GM23338 (cell line): ENCODE data around the gene ABCC3. TPM values are rescaled to one million over a fixed set of nuclear protein-coding genes. Genes with fewer than 3 reads are reported as not detected.

ENCODE experiments used
- ATAC-seq: fragments of 200-7000 bp; cut with Tn5 transposase; 3 replicates; pipeline ENCODE4 v1.9.1; 2020
- DNase-seq: peaks from one replicate; pipeline ENCODE4 v3.0.0-alpha.2; 2015; ENCODE audit warnings: low spot score
- H2AFZ ChIP-seq: fragments of 200-600 bp; sonication (generic); 2 replicates; pipeline ENCODE4 v1.8.0; 2016; ENCODE audit warnings: antibody characterized with exemption, mild to moderate bottlenecking, moderate library complexity
- H3F3A ChIP-seq: fragments of 200-600 bp; sonication (generic); replicated peaks from 2 replicates; pipeline ENCODE4 v1.8.0; 2017; ENCODE audit warnings: antibody characterized with exemption, mixed run types, low read depth
- H3K27ac ChIP-seq: fragments of 200-600 bp; sonication (generic); 2 replicates; pipeline ENCODE4 v1.6.1; 2016; ENCODE audit warnings: low read depth
- H3K27me3 ChIP-seq: fragments of 200-600 bp; sonication (generic); 2 replicates; pipeline ENCODE4 v1.8.0; 2016; ENCODE audit warnings: mild to moderate bottlenecking, mixed run types, moderate library complexity; ENCODE audit not compliant: insufficient read depth
- H3K36me3 ChIP-seq: fragments of 200-600 bp; sonication (generic); 2 replicates; pipeline ENCODE4 v1.8.0; 2016; ENCODE audit warnings: mild to moderate bottlenecking; ENCODE audit not compliant: insufficient read depth
- H3K4me1 ChIP-seq: fragments of 200-600 bp; sonication (generic); 2 replicates; pipeline ENCODE4 v1.8.0; 2016; ENCODE audit warnings: mild to moderate bottlenecking, moderate library complexity; ENCODE audit not compliant: insufficient read depth
- H3K4me2 ChIP-seq: fragments of 200-600 bp; sonication (generic); 2 replicates; pipeline ENCODE4 v1.7.1; 2017; ENCODE audit warnings: mixed run types
- H3K4me3 ChIP-seq: fragments of 200-600 bp; sonication (generic); 2 replicates; pipeline ENCODE4 v1.6.1; 2016; ENCODE audit warnings: mixed run types
- H3K79me2 ChIP-seq: fragments of 200-600 bp; sonication (generic); replicated peaks from 2 replicates; pipeline ENCODE4 v1.8.0; 2017; ENCODE audit warnings: mild to moderate bottlenecking; ENCODE audit not compliant: insufficient read depth
- H3K9me2 ChIP-seq: fragments of 200-600 bp; sonication (generic); 2 replicates; pipeline ENCODE4 v1.8.0; 2017; ENCODE audit not compliant: insufficient read depth
- H4K20me1 ChIP-seq: fragments of 200-600 bp; sonication (generic); replicated peaks from 2 replicates; pipeline ENCODE4 v1.8.0; 2017; ENCODE audit warnings: mild to moderate bottlenecking; ENCODE audit not compliant: insufficient read depth
- H3K27ac Mint-ChIP-seq: 2 replicates; pipeline ENCODE4 v1.8.0; 2020; ENCODE audit warnings: inconsistent platforms, mild to moderate bottlenecking, moderate library complexity, mixed read lengths
- H3K27me3 Mint-ChIP-seq: 3 replicates; pipeline ENCODE4 v1.8.0; 2022; ENCODE audit warnings: low read depth, mild to moderate bottlenecking, moderate library complexity, mixed read lengths, inconsistent platforms; ENCODE audit not compliant: insufficient read depth, poor library complexity
- H3K36me3 Mint-ChIP-seq: 3 replicates; pipeline ENCODE4 v1.8.0; 2021; ENCODE audit warnings: low read depth, mild to moderate bottlenecking, inconsistent platforms, moderate library complexity, mixed read lengths
- H3K4me1 Mint-ChIP-seq: 3 replicates; pipeline ENCODE4 v1.8.0; 2020; ENCODE audit warnings: mild to moderate bottlenecking, inconsistent platforms, mixed read lengths
- H3K4me3 Mint-ChIP-seq: 3 replicates; pipeline ENCODE4 v1.8.0; 2021; ENCODE audit warnings: moderate library complexity, mild to moderate bottlenecking, inconsistent platforms, mixed read lengths
- H3K9me3 Mint-ChIP-seq: 3 replicates; pipeline ENCODE4 v1.8.0; 2020; ENCODE audit warnings: moderate library complexity, mild to moderate bottlenecking, inconsistent platforms, mixed read lengths
- CREB1 ChIP-seq: fragments of 250-450 bp; sonication (Bioruptor Pico); IDR thresholded peaks from 2 replicates; pipeline ENCODE4 v1.5.0; 2020; ENCODE audit warnings: low read depth, mild to moderate bottlenecking, moderate library complexity
- CTCF ChIP-seq, 2 experiments: fragments of 200-600 bp in 1 of 2; sonication (generic) in 1 of 2; conservative IDR thresholded peaks; 2 replicates each; pipeline versions ENCODE4 v1.5.1 to v1.6.1; 2016 to 2017; ENCODE audit warnings: antibody characterized with exemption in 2 of 2, low read depth in 2 of 2, mild to moderate bottlenecking in 2 of 2, moderate library complexity in 1 of 2
- ETS1 ChIP-seq: IDR thresholded peaks from 2 replicates; pipeline ENCODE4 v1.6.1; 2016; ENCODE audit warnings: antibody characterized with exemption
- EZH2phosphoT487 ChIP-seq: fragments of 200-600 bp; sonication (generic); IDR thresholded peaks from one replicate; pipeline ENCODE4 v1.8.1; 2018; ENCODE audit warnings: antibody characterized with exemption; ENCODE audit not compliant: unreplicated experiment
- POLR2AphosphoS5 ChIP-seq: IDR thresholded peaks from 2 replicates; pipeline ENCODE4 v1.6.1; 2016; ENCODE audit warnings: antibody characterized with exemption, low read depth
- REST ChIP-seq: IDR thresholded peaks from one replicate; pipeline ENCODE4 v1.6.1; 2018; ENCODE audit warnings: antibody characterized with exemption; ENCODE audit not compliant: unreplicated experiment
- STAT1 ChIP-seq: IDR thresholded peaks from one replicate; pipeline ENCODE4 v1.6.1; 2016; ENCODE audit warnings: antibody characterized with exemption; ENCODE audit not compliant: unreplicated experiment
- ZNF114 ChIP-seq: fragments of 250-450 bp; sonication (Bioruptor Pico); IDR thresholded peaks from 2 replicates; pipeline ENCODE4 v1.5.0; 2020; ENCODE audit warnings: mild to moderate bottlenecking, moderate library complexity
- ZNF462 ChIP-seq: fragments of 250-450 bp; sonication (Bioruptor Pico); IDR thresholded peaks from 2 replicates; pipeline ENCODE4 v1.5.0; 2020; ENCODE audit warnings: mild to moderate bottlenecking, moderate library complexity
- polyA plus RNA-seq: library from polyadenylated mRNA; unstranded; fragments of >200 nt; fragmentation: Nextera tagmentation; extraction: Ambion mirVana; gene quantifications from 2 replicates; pipeline ENCODE4 v1.2.1, GENCODE V29; 2016
- total RNA-seq: library from RNA; depleted of rRNA; stranded (reverse); fragments of >200 nt; shearing (Covaris generic); gene quantifications from 2 replicates; pipeline ENCODE4 v1.2.3, GENCODE V29; 2014

The ABCC3 gene
- total and polyA plus RNA-seq, 2 experiments from 2014 or later: not detected

GRCh38 chr17:50735287-50735686, 100.6 kb downstream of the ABCC3 start:
- H3K4me1 ChIP-seq: no peaks in the 10 kb centered on the region
- no peaks in the 10 kb centered on the region for H3K9me3 Mint-ChIP-seq
- peaks cover 2% of the 10 kb centered on the region; the same call in 1 of the 3 replicates for H3K4me1 Mint-ChIP-seq
- H3K36me3 Mint-ChIP-seq: peaks cover 37% of the 10 kb centered on the region
- ATAC-seq (no peak), DNase-seq (no peak)
- H4K20me1 ChIP-seq: peaks cover 73% of the 10 kb centered on the region
- peaks cover 19% of the 10 kb centered on the region for H3K36me3 ChIP-seq
- no peak overlapping the region; the same call in 1 of the 2 replicates for H3K27ac Mint-ChIP-seq
- H3K4me3 Mint-ChIP-seq: no peak overlapping the region
- no peaks in the 10 kb centered on the region for H3K27me3 Mint-ChIP-seq
- H3K4me2 ChIP-seq: no peak overlapping the region
- H3K27ac ChIP-seq: no peak overlapping the region
- no peak for TF ChIP-seq CTCF (conservative IDR thresholded peaks at IDR 0.05; ENCODE audit: low read depth in 2 of 2)
- TF ChIP-seq REST: no peak
- TF ChIP-seq ZNF114: no peak
- no peaks in the 10 kb centered on the region for H3K9me2 ChIP-seq
- no peak overlapping the region for H3K4me3 ChIP-seq
- H3K27me3 ChIP-seq: no peaks in the 10 kb centered on the region
- peaks cover 100% of the 10 kb centered on the region for H3K79me2 ChIP-seq
- H2AFZ ChIP-seq: no peak overlapping the region
- no peaks in the 10 kb centered on the region for H3F3A ChIP-seq

DNA sequence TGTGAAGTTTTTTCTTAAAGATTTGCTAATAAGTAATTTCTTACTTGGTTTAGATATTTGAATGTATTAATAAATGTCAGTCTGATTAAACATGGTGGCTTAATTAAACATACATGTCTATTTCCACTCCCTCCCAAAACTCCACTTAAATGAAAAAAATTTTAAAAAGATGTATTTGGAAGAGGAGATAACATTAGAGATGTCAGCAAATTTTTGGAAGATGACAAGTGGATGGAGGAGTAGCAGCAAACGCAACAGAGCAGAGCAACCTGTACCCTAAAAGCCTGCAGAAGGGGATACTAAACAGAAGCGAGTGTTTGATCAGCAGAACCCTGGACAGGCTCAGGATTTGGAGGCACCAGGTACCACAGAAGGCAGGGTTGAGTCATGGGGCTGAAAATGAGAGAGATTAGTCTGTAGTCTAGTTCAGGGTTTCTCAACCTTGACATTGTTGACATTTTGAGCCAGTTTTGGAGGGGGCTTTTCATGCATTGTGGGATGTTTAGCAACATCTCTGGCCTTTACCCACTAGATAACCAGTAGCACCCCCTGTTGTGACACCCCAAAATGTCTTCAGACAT, 102.5 kb downstream of the ABCC3 start:
- Histone ChIP-seq H3K36me3 (peaks cover 38% of the 10 kb centered on the region), H3K4me1 (no peaks in the 10 kb centered on the region), H3F3A (no peaks in the 10 kb centered on the region), H3K27ac (no peak overlapping the region), H4K20me1 (peaks cover 73% of the 10 kb centered on the region), H3K4me2 (no peak overlapping the region), H3K79me2 (peaks cover 96% of the 10 kb centered on the region), H2AFZ (no peak overlapping the region), H3K9me2 (no peaks in the 10 kb centered on the region), H3K4me3 (no peak overlapping the region), H3K27me3 (no peaks in the 10 kb centered on the region)
- Mint-ChIP-seq H3K4me3 (no peak overlapping the region), H3K27ac (no peak overlapping the region), H3K36me3 (peaks cover 56% of the 10 kb centered on the region), H3K27me3 (no peaks in the 10 kb centered on the region), H3K4me1 (no peaks in the 10 kb centered on the region), H3K9me3 (no peaks in the 10 kb centered on the region)
- TF ChIP-seq EZH2phosphoT487 (no peak), CREB1 (CRISPR knock-in tag) (no peak), ZNF462 (CRISPR knock-in tag) (no peak), ETS1 (no peak), STAT1 (no peak), ZNF114 (no peak), POLR2AphosphoS5 (no peak)
- ATAC-seq (no peak), DNase-seq (no peak)
